H9 (cell line): Measurements from ENCODE around the gene SARS1. TPM values are rescaled to one million over a fixed set of nuclear protein-coding genes. Genes with fewer than 3 reads are reported as not detected.

Source experiments
- DNase-seq: peaks from one replicate; pipeline ENCODE4 v3.0.0-alpha.2; 2017
- H2AFZ ChIP-seq: one replicate; pipeline ENCODE4 v1.6.1; 2013; ENCODE audit warnings: mild to moderate bottlenecking, low read length, control low read depth, moderate library complexity
- H2AK5ac ChIP-seq: 2 replicates; pipeline ENCODE4 v1.6.1; 2013; ENCODE audit warnings: low read length, control low read depth, mixed read lengths; ENCODE audit not compliant: insufficient read length
- H2BK120ac ChIP-seq: one replicate; pipeline ENCODE4 v1.6.1; 2013; ENCODE audit warnings: low read depth, mild to moderate bottlenecking, low read length, control low read depth, inconsistent platforms; ENCODE audit not compliant: poor library complexity, severe bottlenecking
- H2BK12ac ChIP-seq: 2 replicates; pipeline ENCODE4 v1.6.1; 2013; ENCODE audit warnings: low read length, control low read depth, mixed read lengths, low read depth; ENCODE audit not compliant: insufficient read length
- H2BK15ac ChIP-seq: 2 replicates; pipeline ENCODE4 v1.6.1; 2013; ENCODE audit warnings: low read depth, low read length, control low read depth
- H2BK20ac ChIP-seq: one replicate; pipeline ENCODE4 v1.6.1; 2013; ENCODE audit warnings: low read depth, mild to moderate bottlenecking, low read length, control low read depth, inconsistent platforms; ENCODE audit not compliant: poor library complexity, severe bottlenecking
- H2BK5ac ChIP-seq: 2 replicates; pipeline ENCODE4 v1.6.1; 2013; ENCODE audit warnings: low read length, control low read depth, mixed read lengths; ENCODE audit not compliant: insufficient read length
- H3K14ac ChIP-seq: 2 replicates; pipeline ENCODE4 v1.6.1; 2013; ENCODE audit warnings: low read length, control low read depth; ENCODE audit not compliant: insufficient read depth
- H3K18ac ChIP-seq: 2 replicates; pipeline ENCODE4 v1.6.1; 2013; ENCODE audit warnings: low read depth, mild to moderate bottlenecking, mixed read lengths, low read length, control low read depth; ENCODE audit not compliant: insufficient read length
- H3K23ac ChIP-seq: 2 replicates; pipeline ENCODE4 v1.6.1; 2013; ENCODE audit warnings: low read length, control low read depth, mixed read lengths, low read depth; ENCODE audit not compliant: insufficient read length
- H3K23me2 ChIP-seq: 2 replicates; pipeline ENCODE4 v1.6.1; 2013; ENCODE audit warnings: low read depth, mild to moderate bottlenecking, mixed read lengths, low read length, control low read depth; ENCODE audit not compliant: insufficient read length, poor library complexity, severe bottlenecking
- H3K27ac ChIP-seq: 2 replicates; pipeline ENCODE4 v1.5.1; 2013; ENCODE audit warnings: low read length, control low read depth, mixed read lengths, low read depth; ENCODE audit not compliant: insufficient read length
- H3K27me3 ChIP-seq: 2 replicates; pipeline ENCODE4 v1.6.1; 2013; ENCODE audit warnings: low read length, control low read depth, inconsistent platforms; ENCODE audit not compliant: insufficient read depth
- H3K4ac ChIP-seq: 2 replicates; pipeline ENCODE4 v1.6.1; 2013; ENCODE audit warnings: low read depth, mild to moderate bottlenecking, control low read depth, inconsistent platforms, low read length, moderate library complexity
- H3K4me1 ChIP-seq: 2 replicates; pipeline ENCODE4 v1.6.1; 2013; ENCODE audit warnings: low read length, control low read depth, inconsistent platforms; ENCODE audit not compliant: insufficient read depth
- H3K4me2 ChIP-seq: 2 replicates; pipeline ENCODE4 v1.6.1; 2013; ENCODE audit warnings: low read length, control low read depth, mixed read lengths; ENCODE audit not compliant: insufficient read length, insufficient read depth
- H3K56ac ChIP-seq: 2 replicates; pipeline ENCODE4 v1.6.1; 2013; ENCODE audit warnings: low read depth, mild to moderate bottlenecking, mixed read lengths, low read length, control low read depth; ENCODE audit not compliant: insufficient read length
- H3K79me1 ChIP-seq: 2 replicates; pipeline ENCODE4 v1.6.1; 2013; ENCODE audit warnings: low read depth, mild to moderate bottlenecking, moderate library complexity, low read length, control low read depth, inconsistent platforms; ENCODE audit not compliant: insufficient read depth, poor library complexity, severe bottlenecking
- H3K79me2 ChIP-seq: 2 replicates; pipeline ENCODE4 v1.6.1; 2013; ENCODE audit warnings: low read length, control low read depth, inconsistent platforms; ENCODE audit not compliant: insufficient read depth
- H3K9ac ChIP-seq: 2 replicates; pipeline ENCODE4 v1.6.1; 2013; ENCODE audit warnings: low read length, control low read depth, mixed read lengths; ENCODE audit not compliant: insufficient read length; ENCODE audit errors: extremely low read depth
- H3K9me3 ChIP-seq: one replicate; pipeline ENCODE4 v1.6.1; 2013; ENCODE audit warnings: low read depth, low read length, inconsistent platforms; ENCODE audit not compliant: control insufficient read depth
- H3T11ph ChIP-seq: one replicate; pipeline ENCODE4 v1.6.1; 2013; ENCODE audit warnings: mild to moderate bottlenecking, low read length, control low read depth, inconsistent platforms
- H4K20me1 ChIP-seq: one replicate; pipeline ENCODE4 v1.6.1; 2013; ENCODE audit not compliant: control insufficient read depth, insufficient read length, insufficient read depth
- H4K5ac ChIP-seq: 2 replicates; pipeline ENCODE4 v1.6.1; 2013; ENCODE audit warnings: low read depth, mild to moderate bottlenecking, mixed read lengths, low read length, control low read depth; ENCODE audit not compliant: insufficient read length
- H4K8ac ChIP-seq: replicated peaks from 2 replicates; pipeline ENCODE4 v1.6.1; 2013; ENCODE audit warnings: low read length, control low read depth, mixed read lengths, low read depth; ENCODE audit not compliant: insufficient read length
- H4K91ac ChIP-seq: 2 replicates; pipeline ENCODE4 v1.6.1; 2013; ENCODE audit warnings: low read depth, mild to moderate bottlenecking, moderate library complexity, mixed read lengths, low read length, control low read depth; ENCODE audit not compliant: insufficient read length
- H3K27ac Mint-ChIP-seq, 3 experiments: 2 replicates in 2 of 3; 3 replicates in 1 of 3; pipeline ENCODE4 v1.8.0; 2020 to 2021; ENCODE audit warnings: mixed read lengths in 3 of 3, mild to moderate bottlenecking in 1 of 3, moderate library complexity in 1 of 3
- H3K27me3 Mint-ChIP-seq: 2 replicates; pipeline ENCODE4 v1.8.0; 2021; ENCODE audit warnings: low read depth, mild to moderate bottlenecking, moderate library complexity, mixed read lengths
- H3K36me3 Mint-ChIP-seq, 3 experiments: 2 replicates in 2 of 3; 3 replicates in 1 of 3; pipeline ENCODE4 v1.8.0; 2020 to 2021; ENCODE audit warnings: low read depth in 3 of 3, mixed read lengths in 3 of 3; ENCODE audit not compliant: insufficient read depth in 1 of 3
- H3K4me1 Mint-ChIP-seq, 2 experiments: 2 replicates each; pipeline ENCODE4 v1.8.0; 2020; ENCODE audit warnings: mixed read lengths in 2 of 2
- H3K4me3 Mint-ChIP-seq, 2 experiments: 2 replicates in 1 of 2; 3 replicates in 1 of 2; pipeline ENCODE4 v1.8.0; 2020 to 2021; ENCODE audit warnings: mild to moderate bottlenecking in 2 of 2, mixed read lengths in 2 of 2, moderate library complexity in 1 of 2
- H3K9me3 Mint-ChIP-seq, 2 experiments: 2 replicates in 1 of 2; 3 replicates in 1 of 2; pipeline ENCODE4 v1.8.0; 2020; ENCODE audit warnings: mild to moderate bottlenecking in 2 of 2, mixed read lengths in 2 of 2, moderate library complexity in 1 of 2
- CTCF ChIP-seq: fragments of 200-600 bp; sonication (generic); conservative IDR thresholded peaks from 3 replicates; pipeline ENCODE4 v1.8.0; 2021; ENCODE audit warnings: antibody characterized with exemption, mild to moderate bottlenecking
- WGBS: extraction: QIAGEN DNeasy Blood & Tissue Kit; methylation state at CpG from one replicate; pipeline ENCODE4 v1.1.7; 2013; ENCODE audit warnings: missing lambda C conversion rate, low lambda C conversion rate, mixed read lengths; ENCODE audit not compliant: insufficient read length; ENCODE audit errors: extremely low coverage; 5-methylcytosine and 5-hydroxymethylcytosine counted together
- total RNA-seq: library from RNA; stranded (reverse); gene quantifications from 2 replicates; pipeline ENCODE4 v1.2.1, GENCODE V29; 2021

SARS1 gene
- total RNA-seq, 1 experiment from 2014 or later: 139 TPM

GRCh38 chr1:109216662-109217061 lies 2.9 kb downstream of the SARS1 start:
- peak overlapping the region in 1 of 2 experiments; percentile 15; a peak in 1 of 5 replicates for H3K4me3 Mint-ChIP-seq
- H4K8ac ChIP-seq: no peak overlapping the region
- TF ChIP-seq CTCF: no peak

More at GRCh38 chr1:109216662-109217061, 2.9 kb downstream of the SARS1 start:
- no peak for DNase-seq
- no peak overlapping the region for H4K91ac ChIP-seq
- H4K20me1 ChIP-seq: no peaks in the 10 kb centered on the region
- no peak overlapping the region for H4K5ac ChIP-seq
- H2BK20ac ChIP-seq: no peak overlapping the region
- no peak overlapping the region for H3K18ac ChIP-seq
- H2BK15ac ChIP-seq: no peak overlapping the region
- H2AK5ac ChIP-seq: no peak overlapping the region
- H3K79me1 ChIP-seq: peaks cover 3% of the 10 kb centered on the region
- H2BK5ac ChIP-seq: no peak overlapping the region
- H3K79me2 ChIP-seq: peaks cover 25% of the 10 kb centered on the region; the same call in 1 of the 2 replicates
- no peaks in the 10 kb centered on the region for H3K9me3 ChIP-seq
- 0 out of 5 replicates have a peak, but pooled peaks cover 0 to 3% of the 10 kb centered on the region in 2 experiments for H3K9me3 Mint-ChIP-seq
- no peak overlapping the region; a peak in 1 of 7 replicates for H3K27ac Mint-ChIP-seq
- no CpG with 5 or more reads among the region's 4 CpGs for WGBS
- peaks cover 15 to 39% (median 33%) of the 10 kb centered on the region in 3 experiments for H3K36me3 Mint-ChIP-seq
- H3K4ac ChIP-seq: no peak overlapping the region
- H3K56ac ChIP-seq: no peak overlapping the region
- H3K4me2 ChIP-seq: no peak overlapping the region
- no peaks in the 10 kb centered on the region for H3K27me3 ChIP-seq
- H3K23ac ChIP-seq: no peak overlapping the region
- no peaks in the 10 kb centered on the region for H3K27me3 Mint-ChIP-seq
- peaks cover 8% of the 10 kb centered on the region for H3K23me2 ChIP-seq
- no peak overlapping the region for H3K9ac ChIP-seq
- H3K27ac ChIP-seq: no peak overlapping the region
- peaks cover 21 to 22% of the 10 kb centered on the region in 2 experiments for H3K4me1 Mint-ChIP-seq
- H2BK120ac ChIP-seq: no peak overlapping the region
- peaks cover 2% of the 10 kb centered on the region; the same call in 1 of the 2 replicates for H3K4me1 ChIP-seq
- no peak overlapping the region for H2AFZ ChIP-seq
- H3T11ph ChIP-seq: no peak overlapping the region
- no peak overlapping the region for H3K14ac ChIP-seq
- no peak overlapping the region for H2BK12ac ChIP-seq
